Measurements from ENCODE around the gene SMAD5. TPM values are rescaled to one million over a fixed set of nuclear protein-coding genes. Genes with fewer than 3 reads are reported as not detected.
A peak's percentile ranks its signal among the peaks of the same experiment; 100 is the strongest.

Gene SMAD5
- total RNA-seq, 1 experiment from 2014 or later = 69.3 TPM

GRCh38 chr5:136203303-136203922, 70.8 kb downstream of the SMAD5 start:
- no peak overlapping the region for H3K18ac ChIP-seq (ENCODE audit: insufficient read length, low read depth, low read length)
- H3K4me1 ChIP-seq (ENCODE audit: insufficient read depth, low read length) = 0 out of 2 replicates have a peak, but pooled peaks cover 4% of the 10 kb centered on the region
- no peak overlapping the region for H3T11ph ChIP-seq (ENCODE audit: low read length)
- no peaks in the 10 kb centered on the region for H3K79me1 ChIP-seq (ENCODE audit: insufficient read depth, low read depth, low read length, poor library complexity, severe bottlenecking)
- TF ChIP-seq CTCF (conservative IDR thresholded peaks at IDR 0.05) = no peak
- no peak overlapping the region for H2BK12ac ChIP-seq (ENCODE audit: insufficient read length, low read depth, low read length)
- H3K9me3 ChIP-seq (ENCODE audit: control insufficient read depth, low read depth, low read length) = no peaks in the 10 kb centered on the region
- no peak overlapping the region for H2BK120ac ChIP-seq (ENCODE audit: low read depth, low read length, poor library complexity, severe bottlenecking)
- H4K8ac ChIP-seq (replicated peaks; ENCODE audit: insufficient read length, low read depth, low read length) = no peak overlapping the region
- no peak overlapping the region for H3K4ac ChIP-seq (ENCODE audit: low read depth, low read length)
- Mint-ChIP-seq H3K27ac (peak overlapping the region in 1 of 3 experiments; percentile 74; a peak in 1 of 7 replicates), H3K27me3 (ENCODE audit: low read depth) (peaks cover 99% of the 10 kb centered on the region), H3K9me3 (peaks cover 4 to 9% of the 10 kb centered on the region in 2 experiments; a peak in 4 of 5 replicates), H3K4me1 (peaks cover 40 to 42% of the 10 kb centered on the region in 2 experiments), H3K4me3 (peak overlapping the region; percentile 43 to 73; a peak in 4 of 5 replicates), H3K36me3 (ENCODE audit: insufficient read depth in 1 of 3, low read depth in 3 of 3) (peaks cover 5 to 12% (median 6%) of the 10 kb centered on the region in 3 experiments; a peak in 5 of 7 replicates)
- H3K9ac ChIP-seq (ENCODE audit: extremely low read depth, insufficient read length, low read length) = no peak overlapping the region
- no peak for DNase-seq
- no peak overlapping the region for H2BK5ac ChIP-seq (ENCODE audit: insufficient read length, low read length)
- H2BK15ac ChIP-seq (ENCODE audit: low read depth, low read length) = no peak overlapping the region
- H3K14ac ChIP-seq (ENCODE audit: insufficient read depth, low read length) = no peak overlapping the region
- no peaks in the 10 kb centered on the region for H3K79me2 ChIP-seq (ENCODE audit: insufficient read depth, low read length)
- no peak overlapping the region for H3K23ac ChIP-seq (ENCODE audit: insufficient read length, low read depth, low read length)
- peaks cover 56% of the 10 kb centered on the region for H3K27me3 ChIP-seq (ENCODE audit: insufficient read depth, low read length)
- no peaks in the 10 kb centered on the region for H3K23me2 ChIP-seq (ENCODE audit: insufficient read length, low read depth, low read length, poor library complexity, severe bottlenecking)
- H3K4me2 ChIP-seq (ENCODE audit: insufficient read depth, insufficient read length, low read length) = peak overlapping the region; percentile 40
- no CpG with 5 or more reads among the region's 6 CpGs for WGBS (ENCODE audit: extremely low coverage, insufficient read length, low lambda C conversion rate)
- no peak overlapping the region for H2AK5ac ChIP-seq (ENCODE audit: insufficient read length, low read length)
- H4K20me1 ChIP-seq (ENCODE audit: control insufficient read depth, insufficient read depth, insufficient read length) = no peaks in the 10 kb centered on the region
- no peak overlapping the region for H2AFZ ChIP-seq (ENCODE audit: low read length)
- H4K5ac ChIP-seq (ENCODE audit: insufficient read length, low read depth, low read length) = no peak overlapping the region
- no peak overlapping the region for H4K91ac ChIP-seq (ENCODE audit: insufficient read length, low read depth, low read length)
- no peak overlapping the region for H3K27ac ChIP-seq (ENCODE audit: insufficient read length, low read depth, low read length)
- no peak overlapping the region for H3K56ac ChIP-seq (ENCODE audit: insufficient read length, low read depth, low read length)
- H2BK20ac ChIP-seq (ENCODE audit: low read depth, low read length, poor library complexity, severe bottlenecking) = no peak overlapping the region

Data from H9 (cell line).